Osteoblast (primary cell): ENCODE data around the gene DCBLD2. TPM values are rescaled to one million over a fixed set of nuclear protein-coding genes. Genes with fewer than 3 reads are reported as not detected.
"Not testable (repeated sequence)": the region's sequence is repeated elsewhere in the genome, so short reads cannot be mapped to it uniquely, and the experiment has no call there.

Source experiments
- DNase-seq: peaks from one replicate; pipeline ENCODE4 v3.0.0; 2011; ENCODE audit warnings: low spot score, mixed read lengths; ENCODE audit not compliant: insufficient read length; ENCODE audit errors: missing footprints
- H2AFZ ChIP-seq: 2 replicates; pipeline ENCODE4 v1.6.0; 2011; ENCODE audit warnings: mild to moderate bottlenecking, low read length
- H3K27ac ChIP-seq: 2 replicates; pipeline ENCODE4 v1.5.1; 2011; ENCODE audit warnings: mild to moderate bottlenecking, low read depth, low read length, moderate library complexity
- H3K27me3 ChIP-seq: 2 replicates; pipeline ENCODE4 v1.6.0; 2012; ENCODE audit warnings: mild to moderate bottlenecking, control low read depth, inconsistent platforms, low read length, moderate library complexity; ENCODE audit not compliant: insufficient read depth
- H3K36me3 ChIP-seq: 2 replicates; pipeline ENCODE4 v1.5.1; 2011; ENCODE audit warnings: mild to moderate bottlenecking, low read length, control low read depth, moderate library complexity; ENCODE audit not compliant: insufficient read depth
- H3K4me1 ChIP-seq: 2 replicates; pipeline ENCODE4 v1.5.1; 2011; ENCODE audit warnings: mild to moderate bottlenecking, low read length, control low read depth, moderate library complexity; ENCODE audit not compliant: insufficient read depth
- H3K4me2 ChIP-seq: 2 replicates; pipeline ENCODE4 v1.6.0; 2011; ENCODE audit warnings: mild to moderate bottlenecking, low read length; ENCODE audit not compliant: insufficient read depth
- H3K4me3 ChIP-seq: fragments of 200-600 bp; sonication (generic); 3 replicates; pipeline ENCODE4 v1.5.1; 2012; ENCODE audit warnings: mild to moderate bottlenecking, low read length, inconsistent platforms; ENCODE audit not compliant: insufficient read depth
- H3K79me2 ChIP-seq: 2 replicates; pipeline ENCODE4 v1.6.0; 2012; ENCODE audit warnings: mild to moderate bottlenecking, low read length, control low read depth, inconsistent platforms; ENCODE audit not compliant: insufficient read depth
- H3K9me3 ChIP-seq: 2 replicates; pipeline ENCODE4 v1.5.1; 2011; ENCODE audit warnings: low read depth, low read length, control low read depth
- H4K20me1 ChIP-seq: 2 replicates; pipeline ENCODE4 v1.6.0; 2012; ENCODE audit warnings: mild to moderate bottlenecking, low read length, control low read depth; ENCODE audit not compliant: insufficient read depth
- CTCF ChIP-seq: IDR thresholded peaks from 2 replicates; pipeline ENCODE4 v1.5.1; 2011; ENCODE audit warnings: mild to moderate bottlenecking, low read depth, low read length, moderate library complexity; ENCODE audit errors: extremely low read depth
- total RNA-seq: library from RNA; depleted of rRNA; stranded (reverse); fragments of >200 nt; gene quantifications from 2 replicates; pipeline ENCODE4 v1.2.3, GENCODE V29; 2012

The DCBLD2 gene
- total RNA-seq, 1 donor = 187 TPM

GRCh38 chr3:98875535-98875934, 26.0 kb downstream of the DCBLD2 start:
- Histone ChIP-seq H3K4me3 (no peak overlapping the region), H3K79me2 (peaks cover 99% of the 10 kb centered on the region), H2AFZ (no peak overlapping the region), H3K4me2 (no peak overlapping the region), H3K36me3 (peaks cover 79% of the 10 kb centered on the region), H3K9me3 (no peaks in the 10 kb centered on the region), H3K4me1 (peaks cover 11% of the 10 kb centered on the region), H3K27me3 (no peaks in the 10 kb centered on the region), H4K20me1 (peaks cover 50% of the 10 kb centered on the region), H3K27ac (no peak overlapping the region)
- TF ChIP-seq CTCF = no peak
- no peak for DNase-seq

- Histone ChIP-seq H4K20me1 (peaks cover 49% of the 10 kb centered on the region), H3K36me3 (peaks cover 78% of the 10 kb centered on the region)
- peak; percentile 44 for DNase-seq
Observed at GRCh38 chr3:98874602-98875249, 26.8 kb downstream of the DCBLD2 start.

GRCh38 chr3:98869391-98869790, 32.1 kb downstream of the DCBLD2 start:
- no peaks in the 10 kb centered on the region for H3K27me3 ChIP-seq
- H4K20me1 ChIP-seq = peaks cover 19% of the 10 kb centered on the region
- DNase-seq = no peak
- no peak overlapping the region for H3K4me3 ChIP-seq
- H3K79me2 ChIP-seq = peaks cover 77% of the 10 kb centered on the region
- no peak overlapping the region for H2AFZ ChIP-seq
- no peak overlapping the region for H3K27ac ChIP-seq
- no peak for TF ChIP-seq CTCF
- no peaks in the 10 kb centered on the region for H3K9me3 ChIP-seq
- H3K4me1 ChIP-seq = no peaks in the 10 kb centered on the region
- H3K36me3 ChIP-seq = peaks cover 53% of the 10 kb centered on the region
- no peak overlapping the region for H3K4me2 ChIP-seq

More at GRCh38 chr3:98874602-98875249, 26.8 kb downstream of the DCBLD2 start:
- no peaks in the 10 kb centered on the region for H3K27me3 ChIP-seq
- no peak overlapping the region for H2AFZ ChIP-seq
- TF ChIP-seq CTCF = no peak
- H3K4me2 ChIP-seq = no peak overlapping the region
- H3K27ac ChIP-seq = no peak overlapping the region
- H3K4me3 ChIP-seq = no peak overlapping the region
- H3K4me1 ChIP-seq = peaks cover 11% of the 10 kb centered on the region
- H3K9me3 ChIP-seq = no peaks in the 10 kb centered on the region
- peaks cover 99% of the 10 kb centered on the region for H3K79me2 ChIP-seq

DNA sequence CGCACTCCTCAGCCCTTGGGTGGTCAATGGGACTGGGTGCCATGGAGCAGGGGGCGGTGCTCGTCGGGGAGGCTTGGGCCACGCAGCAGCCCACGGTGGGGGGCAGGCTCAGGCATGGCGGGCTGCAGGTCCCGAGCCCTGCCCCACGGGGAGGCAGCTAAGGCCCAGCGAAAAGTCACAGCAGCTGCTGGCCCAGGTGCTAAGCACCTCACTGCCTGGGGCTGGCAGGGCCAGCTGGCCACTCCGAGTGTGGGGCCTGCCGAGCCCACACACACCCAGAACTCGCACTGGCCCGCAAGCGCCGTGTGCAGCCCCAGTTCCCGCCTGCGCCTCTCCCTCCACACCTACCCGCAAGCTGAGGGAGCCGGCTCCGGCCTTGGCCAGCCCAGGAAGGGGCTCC, 43.5 kb downstream of the DCBLD2 start:
- not testable (repeated sequence) for DNase-seq, H3K27ac ChIP-seq, H3K9me3 ChIP-seq, H3K4me2 ChIP-seq, H3K4me3 ChIP-seq, H2AFZ ChIP-seq, H3K27me3 ChIP-seq
- Histone ChIP-seq H3K4me1 (peaks cover 28% of the 10 kb centered on the region), H3K36me3 (peaks cover 26% of the 10 kb centered on the region), H4K20me1 (peaks cover 26% of the 10 kb centered on the region), H3K79me2 (peaks cover 86% of the 10 kb centered on the region)

DNA sequence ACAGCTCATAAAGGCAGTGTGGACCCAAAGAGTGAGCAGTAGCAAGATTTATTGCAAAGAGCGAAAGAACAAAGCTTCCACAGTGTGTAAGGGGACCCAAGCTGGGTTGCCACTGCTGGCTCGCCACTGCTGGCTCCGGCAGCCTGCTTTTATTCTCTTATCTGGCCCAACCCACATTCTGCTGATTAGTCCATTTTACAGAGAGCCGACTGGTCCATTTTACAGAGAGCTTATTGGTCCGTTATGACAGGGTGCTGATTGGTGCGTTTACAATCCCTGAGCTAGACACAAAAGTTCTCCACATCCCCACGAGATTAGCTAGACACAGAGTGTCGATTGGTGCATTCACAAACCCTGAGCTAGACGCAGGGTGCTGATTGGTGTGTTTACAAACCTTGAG, 44.2 kb downstream of the DCBLD2 start:
- Histone ChIP-seq H3K4me1 (peaks cover 33% of the 10 kb centered on the region), H4K20me1 (peaks cover 26% of the 10 kb centered on the region), H3K36me3 (peaks cover 26% of the 10 kb centered on the region), H3K79me2 (peaks cover 87% of the 10 kb centered on the region)
- H3K27me3 ChIP-seq, H3K9me3 ChIP-seq, H2AFZ ChIP-seq, H3K4me3 ChIP-seq, DNase-seq, H3K4me2 ChIP-seq, H3K27ac ChIP-seq: not testable (repeated sequence)
